DMS114 treated with DMSO at 0.1 percent for 48 hours (cell line): ENCODE results near the gene PEF1.
"Not testable (repeated sequence)": the region's sequence is repeated elsewhere in the genome, so short reads cannot be mapped to it uniquely, and the experiment has no call there.

Experiments
- DNase-seq: peaks from one replicate; lab custom pipeline; 2025; ENCODE audit not compliant: unreplicated experiment; lab: John Stamatoyannopoulos, UW

PEF1 gene

GRCh38 chr1:31615939-31616338 lies 28.7 kb downstream of the PEF1 start:
- DNase-seq, result no peak

- no peak for DNase-seq
These were observed 29.3 kb downstream of the PEF1 start for GRCh38 chr1:31615414-31615813.

- no peak for DNase-seq
These were observed 30.2 kb downstream of the PEF1 start for GRCh38 chr1:31614414-31615005.

GRCh38 chr1:31609514-31610118 lies 35.1 kb downstream of the PEF1 start:
- DNase-seq, result no peak

GRCh38 chr1:31607360-31607759 lies 37.3 kb downstream of the PEF1 start:
- no peak for DNase-seq

GRCh38 chr1:31605908-31606427 lies 38.7 kb downstream of the PEF1 start:
- DNase-seq, result no peak

- DNase-seq, result no peak
These were observed 42.6 kb downstream of the PEF1 start for GRCh38 chr1:31602081-31602480.

- no peak for DNase-seq
These were observed 44.0 kb downstream of the PEF1 start for GRCh38 chr1:31600641-31601040.

GRCh38 chr1:31598980-31599379 lies 45.7 kb downstream of the PEF1 start:
- no peak for DNase-seq

GRCh38 chr1:31596737-31597097 lies 48.0 kb downstream of the PEF1 start:
- DNase-seq, result no peak

- DNase-seq, result no peak
These were observed 48.6 kb downstream of the PEF1 start for GRCh38 chr1:31595836-31596736.

- DNase-seq, result peak; percentile 46
These were observed 50.7 kb downstream of the PEF1 start for GRCh38 chr1:31593770-31594632.

GRCh38 chr1:31593136-31593665 lies 51.5 kb downstream of the PEF1 start:
- DNase-seq, result no peak

GRCh38 chr1:31592132-31592531 lies 52.5 kb downstream of the PEF1 start:
- DNase-seq, result no peak

- no peak for DNase-seq
These were observed 53.1 kb downstream of the PEF1 start for GRCh38 chr1:31591425-31592093.

GRCh38 chr1:31588751-31589515 lies 55.7 kb downstream of the PEF1 start:
- no peak for DNase-seq

- no peak for DNase-seq
These were observed 56.8 kb downstream of the PEF1 start for GRCh38 chr1:31587720-31588423.

GRCh38 chr1:31587328-31587699 lies 57.4 kb downstream of the PEF1 start:
- DNase-seq, result not testable (repeated sequence)
